Measurements from ENCODE around the gene SLC27A5. TPM values are rescaled to one million over a fixed set of nuclear protein-coding genes. Genes with fewer than 3 reads are reported as not detected.

The SLC27A5 gene
- total RNA-seq, 1 experiment from 2014 or later: 17.1 TPM

DNA sequence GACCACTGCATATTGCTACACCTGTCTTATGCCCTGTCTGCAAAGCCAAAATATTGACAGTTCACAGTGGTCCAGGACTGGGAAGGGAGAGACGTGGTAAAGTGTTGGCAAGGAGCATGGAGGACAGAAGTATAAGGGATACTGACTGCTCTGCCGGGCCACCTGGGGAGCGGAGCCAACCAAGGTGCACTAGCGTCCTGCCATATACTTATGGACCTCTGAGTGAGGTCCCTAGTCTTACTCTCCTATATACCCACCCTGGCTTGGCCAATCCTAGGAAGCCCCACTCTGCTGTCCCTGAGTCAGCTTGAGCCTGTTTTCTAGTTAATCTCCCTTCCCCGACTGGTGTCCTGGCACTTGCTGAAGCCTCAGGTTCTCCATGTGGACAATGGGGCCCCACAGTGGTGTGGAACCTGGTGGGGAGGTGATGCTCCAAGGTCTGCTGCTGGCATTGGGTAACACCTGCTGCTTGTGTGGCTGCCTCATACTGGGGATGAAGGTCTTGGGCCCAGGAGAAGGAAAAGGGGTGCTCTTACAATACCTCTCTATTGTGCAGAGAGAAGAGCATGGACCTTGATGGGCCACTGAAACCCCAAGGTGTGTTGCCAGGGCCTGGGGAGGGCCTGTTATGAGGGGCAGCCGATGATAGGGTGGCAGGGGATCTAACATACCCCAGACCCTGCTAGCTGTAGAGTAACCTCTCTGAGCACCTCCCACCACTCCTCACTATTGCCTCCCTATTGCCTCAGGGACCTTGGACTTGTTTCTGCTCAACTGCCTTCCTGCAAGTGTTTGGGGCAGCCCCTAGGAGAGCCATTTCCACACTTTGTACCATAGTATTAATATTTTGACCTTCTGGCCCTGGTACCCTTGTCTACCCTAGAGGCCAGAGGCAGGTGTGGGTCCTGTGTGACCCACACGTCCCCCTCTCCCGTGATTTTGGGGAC is 25.3 kb upstream of the SLC27A5 start:
- peak overlapping the region in 1 of 2 experiments; percentile 76; a peak in 2 of 5 replicates for H3K4me3 Mint-ChIP-seq
- H4K20me1 ChIP-seq (ENCODE audit: control insufficient read depth, insufficient read depth, insufficient read length): no peaks in the 10 kb centered on the region

More for the DNA sequence above, 25.3 kb upstream of the SLC27A5 start:
- Histone ChIP-seq H4K5ac (ENCODE audit: insufficient read length, low read depth, low read length) (no peak overlapping the region), H3K23me2 (ENCODE audit: insufficient read length, low read depth, low read length, poor library complexity, severe bottlenecking) (peaks cover 2% of the 10 kb centered on the region), H3K79me2 (ENCODE audit: insufficient read depth, low read length) (no peaks in the 10 kb centered on the region), H3K4me2 (ENCODE audit: insufficient read depth, insufficient read length, low read length) (no peak overlapping the region), H3K23ac (ENCODE audit: insufficient read length, low read depth, low read length) (no peak overlapping the region), H2BK5ac (ENCODE audit: insufficient read length, low read length) (no peak overlapping the region), H4K8ac (replicated peaks; ENCODE audit: insufficient read length, low read depth, low read length) (no peak overlapping the region), H3K18ac (ENCODE audit: insufficient read length, low read depth, low read length) (peak overlapping the region; percentile 1), H3K9me3 (ENCODE audit: control insufficient read depth, low read depth, low read length) (no peaks in the 10 kb centered on the region), H3K27ac (ENCODE audit: insufficient read length, low read depth, low read length) (no peak overlapping the region), H3K79me1 (ENCODE audit: insufficient read depth, low read depth, low read length, poor library complexity, severe bottlenecking) (no peaks in the 10 kb centered on the region), H2BK120ac (ENCODE audit: low read depth, low read length, poor library complexity, severe bottlenecking) (no peak overlapping the region), H4K91ac (ENCODE audit: insufficient read length, low read depth, low read length) (no peak overlapping the region), H3K56ac (ENCODE audit: insufficient read length, low read depth, low read length) (no peak overlapping the region), H3T11ph (ENCODE audit: low read length) (no peak overlapping the region), H3K4me1 (ENCODE audit: insufficient read depth, low read length) (no peaks in the 10 kb centered on the region; the same call in 1 of the 2 replicates), H2AFZ (ENCODE audit: low read length) (no peak overlapping the region), H3K27me3 (ENCODE audit: insufficient read depth, low read length) (no peaks in the 10 kb centered on the region; the same call in 1 of the 2 replicates), H3K9ac (ENCODE audit: extremely low read depth, insufficient read length, low read length) (no peak overlapping the region), H3K4ac (ENCODE audit: low read depth, low read length) (no peak overlapping the region), H3K14ac (ENCODE audit: insufficient read depth, low read length) (no peak overlapping the region), H2BK12ac (ENCODE audit: insufficient read length, low read depth, low read length) (no peak overlapping the region), H2AK5ac (ENCODE audit: insufficient read length, low read length) (no peak overlapping the region), H2BK15ac (ENCODE audit: low read depth, low read length) (no peak overlapping the region), H2BK20ac (ENCODE audit: low read depth, low read length, poor library complexity, severe bottlenecking) (no peak overlapping the region)
- WGBS (ENCODE audit: extremely low coverage, insufficient read length, low lambda C conversion rate): no CpG with 5 or more reads among the region's 8 CpGs
- TF ChIP-seq, protein P1, sequence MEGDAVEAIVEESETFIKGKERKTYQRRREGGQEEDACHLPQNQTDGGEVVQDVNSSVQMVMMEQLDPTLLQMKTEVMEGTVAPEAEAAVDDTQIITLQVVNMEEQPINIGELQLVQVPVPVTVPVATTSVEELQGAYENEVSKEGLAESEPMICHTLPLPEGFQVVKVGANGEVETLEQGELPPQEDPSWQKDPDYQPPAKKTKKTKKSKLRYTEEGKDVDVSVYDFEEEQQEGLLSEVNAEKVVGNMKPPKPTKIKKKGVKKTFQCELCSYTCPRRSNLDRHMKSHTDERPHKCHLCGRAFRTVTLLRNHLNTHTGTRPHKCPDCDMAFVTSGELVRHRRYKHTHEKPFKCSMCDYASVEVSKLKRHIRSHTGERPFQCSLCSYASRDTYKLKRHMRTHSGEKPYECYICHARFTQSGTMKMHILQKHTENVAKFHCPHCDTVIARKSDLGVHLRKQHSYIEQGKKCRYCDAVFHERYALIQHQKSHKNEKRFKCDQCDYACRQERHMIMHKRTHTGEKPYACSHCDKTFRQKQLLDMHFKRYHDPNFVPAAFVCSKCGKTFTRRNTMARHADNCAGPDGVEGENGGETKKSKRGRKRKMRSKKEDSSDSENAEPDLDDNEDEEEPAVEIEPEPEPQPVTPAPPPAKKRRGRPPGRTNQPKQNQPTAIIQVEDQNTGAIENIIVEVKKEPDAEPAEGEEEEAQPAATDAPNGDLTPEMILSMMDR (conservative IDR thresholded peaks at IDR 0.05): no peak
- DNase-seq: no peak
- Mint-ChIP-seq H3K9me3 (no peaks in the 10 kb centered on the region), H3K36me3 (ENCODE audit: insufficient read depth in 1 of 3, low read depth in 3 of 3) (no peaks in the 10 kb centered on the region), H3K4me1 (peaks cover 3 to 9% of the 10 kb centered on the region in 2 experiments), H3K27ac (peak overlapping the region in 2 of 3 experiments; percentile 99 to 100; a peak in 1 of 7 replicates), H3K27me3 (ENCODE audit: low read depth) (peaks cover 28% of the 10 kb centered on the region)
